Neural cell (in vitro differentiated cells): ENCODE data around the gene TNPO2. TPM values are rescaled to one million over a fixed set of nuclear protein-coding genes. Genes with fewer than 3 reads are reported as not detected.

Experiments used
- H2AFZ ChIP-seq: fragments of 200-600, 300-800 bp; sonication (generic), shearing (Covaris generic); 2 replicates; pipeline ENCODE4 v1.6.0; 2014; ENCODE audit warnings: low read depth, mild to moderate bottlenecking, antibody characterized with exemption, low read length, moderate library complexity
- H3F3A ChIP-seq: fragments of 200-600 bp; shearing (Covaris generic); 2 replicates; pipeline ENCODE4 v1.6.1; 2016; ENCODE audit warnings: mild to moderate bottlenecking, moderate library complexity, mixed read lengths, antibody characterized with exemption, low read length; ENCODE audit not compliant: insufficient read depth, poor library complexity, severe bottlenecking
- H3K27ac ChIP-seq: fragments of 200-600, 300-800 bp; sonication (generic), shearing (Covaris generic); 2 replicates; pipeline ENCODE4 v1.5.1; 2014; ENCODE audit warnings: mild to moderate bottlenecking, low read length, moderate library complexity
- H3K27me3 ChIP-seq: fragments of 300-800, 200-600 bp; sonication (generic), shearing (Covaris generic); 2 replicates; pipeline ENCODE4 v1.6.0; 2014; ENCODE audit warnings: mild to moderate bottlenecking, low read depth, low read length, moderate library complexity; ENCODE audit not compliant: insufficient read depth
- H3K36me3 ChIP-seq: fragments of 300-800, 200-600 bp; sonication (generic), shearing (Covaris generic); 2 replicates; pipeline ENCODE4 v1.5.1; 2014; ENCODE audit warnings: mild to moderate bottlenecking, antibody characterized with exemption, low read length, moderate library complexity; ENCODE audit not compliant: insufficient read depth
- H3K4me2 ChIP-seq: fragments of 300-800, 200-600 bp; sonication (generic), shearing (Covaris generic); 2 replicates; pipeline ENCODE4 v1.6.0; 2014; ENCODE audit warnings: mild to moderate bottlenecking, low read length
- H3K4me3 ChIP-seq: fragments of 300-800, 200-600 bp; sonication (generic), shearing (Covaris generic); 2 replicates; pipeline ENCODE4 v1.5.1; 2014; ENCODE audit warnings: mild to moderate bottlenecking, low read length, moderate library complexity
- H3K79me2 ChIP-seq: fragments of 200-600 bp; shearing (Covaris generic); replicated peaks from 2 replicates; pipeline ENCODE4 v1.6.0; 2014; ENCODE audit warnings: mild to moderate bottlenecking, low read length, moderate library complexity; ENCODE audit not compliant: insufficient read depth
- H3K9ac ChIP-seq: fragments of 300-800, 200-600 bp; sonication (generic), shearing (Covaris generic); 2 replicates; pipeline ENCODE4 v1.6.1; 2016; ENCODE audit warnings: mild to moderate bottlenecking, low read length, mixed read lengths
- H3K9me2 ChIP-seq: fragments of 200-600 bp; shearing (Covaris generic); 2 replicates; pipeline ENCODE4 v1.6.1; 2016; ENCODE audit warnings: mild to moderate bottlenecking, low read length, mixed read lengths; ENCODE audit not compliant: insufficient read depth
- H3K9me3 ChIP-seq: fragments of 200-600, 300-800 bp; sonication (generic), shearing (Covaris generic); 2 replicates; pipeline ENCODE4 v1.6.1; 2016; ENCODE audit warnings: mild to moderate bottlenecking, mixed run types, low read length, moderate library complexity, mixed read lengths
- H4K20me1 ChIP-seq: fragments of 200-600 bp; shearing (Covaris generic); 2 replicates; pipeline ENCODE4 v1.6.1; 2016; ENCODE audit warnings: mild to moderate bottlenecking, mixed run types; ENCODE audit not compliant: insufficient read depth
- CTCF ChIP-seq: fragments of 450-650 bp; IDR thresholded peaks from 2 replicates; pipeline ENCODE4 v1.5.1; 2014; ENCODE audit warnings: antibody characterized with exemption, mild to moderate bottlenecking, moderate library complexity; ENCODE audit not compliant: poor library complexity, severe bottlenecking
- EP300 ChIP-seq: fragments of 450-650 bp; conservative IDR thresholded peaks from 2 replicates; pipeline ENCODE4 v1.6.1; 2014; ENCODE audit warnings: antibody characterized with exemption, mild to moderate bottlenecking, moderate library complexity; ENCODE audit not compliant: poor library complexity, severe bottlenecking
- EZH2 ChIP-seq: fragments of 200-600, 300-800 bp; shearing (Covaris generic), sonication (generic); IDR thresholded peaks from 2 replicates; pipeline ENCODE4 v1.6.1; 2014; ENCODE audit warnings: antibody characterized with exemption, low read length, borderline replicate concordance, mild to moderate bottlenecking; ENCODE audit not compliant: insufficient read depth, poor library complexity, severe bottlenecking
- MXI1 ChIP-seq: fragments of 450-650 bp; conservative IDR thresholded peaks from 2 replicates; pipeline ENCODE4 v1.6.1; 2014; ENCODE audit warnings: antibody characterized with exemption, mild to moderate bottlenecking; ENCODE audit not compliant: poor library complexity, severe bottlenecking
- POLR2AphosphoS5 ChIP-seq: IDR thresholded peaks from 2 replicates; pipeline ENCODE4 v1.6.1; 2012
- RAD21 ChIP-seq: fragments of 450-650 bp; conservative IDR thresholded peaks from 2 replicates; pipeline ENCODE4 v1.6.1; 2014; ENCODE audit warnings: antibody characterized with exemption, mild to moderate bottlenecking, moderate library complexity
- REST ChIP-seq: IDR thresholded peaks from 2 replicates; pipeline ENCODE4 v1.6.1; 2012; ENCODE audit warnings: borderline replicate concordance
- SMC3 ChIP-seq: fragments of 450-650 bp; conservative IDR thresholded peaks from 2 replicates; pipeline ENCODE4 v1.6.1; 2014; ENCODE audit warnings: antibody characterized with exemption, mild to moderate bottlenecking, moderate library complexity; ENCODE audit not compliant: poor library complexity
- TAF1 ChIP-seq: IDR thresholded peaks from 2 replicates; pipeline ENCODE4 v1.6.1; 2012; ENCODE audit warnings: low read depth
- polyA plus RNA-seq: library from polyadenylated mRNA; depleted of rRNA; stranded (reverse); fragments of >200 nt; gene quantifications from 2 replicates; pipeline ENCODE4 v1.2.3, GENCODE V29; 2014

Gene TNPO2
- polyA plus RNA-seq, 1 donor from 2014 or later = 98.6 TPM

DNA sequence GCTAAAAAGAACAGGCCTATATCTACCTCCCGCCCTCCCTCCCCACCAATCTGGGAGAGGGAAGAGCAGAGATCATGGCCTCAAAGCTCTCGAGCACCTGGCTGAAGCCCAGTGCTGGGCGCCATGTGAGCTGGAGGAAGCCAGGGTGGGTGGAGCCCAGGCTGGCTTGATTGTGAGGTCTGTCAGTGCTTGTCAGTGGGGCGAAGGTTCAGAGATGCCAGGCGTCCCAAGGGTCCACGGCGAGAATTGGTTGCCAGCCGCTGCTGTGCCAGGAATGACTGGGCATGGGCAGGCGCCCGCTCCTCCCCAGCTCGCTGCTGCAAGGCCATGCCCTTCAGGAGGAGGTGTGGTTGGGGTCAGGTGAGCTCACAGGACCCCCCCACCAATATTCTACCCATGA is 39.4 kb upstream of the TNPO2 start:
- Histone ChIP-seq H3K4me3 (no peak overlapping the region), H3K9me2 (no peaks in the 10 kb centered on the region), H3K4me2 (no peak overlapping the region), H3F3A (no peaks in the 10 kb centered on the region), H2AFZ (no peak overlapping the region), H4K20me1 (no peaks in the 10 kb centered on the region), H3K27me3 (no peaks in the 10 kb centered on the region), H3K9ac (no peak overlapping the region), H3K27ac (no peak overlapping the region), H3K79me2 (no peaks in the 10 kb centered on the region), H3K9me3 (no peaks in the 10 kb centered on the region), H3K36me3 (no peaks in the 10 kb centered on the region)
- TF ChIP-seq EP300 (no peak), EZH2 (no peak), RAD21 (no peak), REST (no peak), SMC3 (no peak), CTCF (no peak)

GRCh38 chr19:12759686-12760085 is 36.0 kb upstream of the TNPO2 start:
- Histone ChIP-seq H3K9me2 (no peaks in the 10 kb centered on the region), H3K36me3 (no peaks in the 10 kb centered on the region), H3K79me2 (no peaks in the 10 kb centered on the region), H3K27me3 (no peaks in the 10 kb centered on the region), H3K9me3 (no peaks in the 10 kb centered on the region), H3K27ac (no peak overlapping the region), H3K9ac (no peak overlapping the region), H3K4me3 (no peak overlapping the region), H2AFZ (no peak overlapping the region), H3K4me2 (no peak overlapping the region), H3F3A (no peaks in the 10 kb centered on the region), H4K20me1 (no peaks in the 10 kb centered on the region)
- no peak for TF ChIP-seq MXI1
- no peak for TF ChIP-seq TAF1
- TF ChIP-seq REST = no peak
- no peak for TF ChIP-seq POLR2AphosphoS5
